Lung (tissue), 12 donors: Measurements from ENCODE around the gene VPS11. TPM values are rescaled to one million over a fixed set of nuclear protein-coding genes. Genes with fewer than 3 reads are reported as not detected.
A peak's percentile ranks its signal among the peaks of the same experiment; 100 is the strongest.

ENCODE experiments used
- ATAC-seq: fragments of 200-7000 bp; cut with Tn5 transposase; one replicate; pipeline ENCODE4 v1.9.1; 2020; ENCODE audit warnings: moderate number of reproducible peaks; ENCODE audit not compliant: insufficient read depth, low FRiP score
- DNase-seq, 3 donors: peaks; one replicate each; pipeline ENCODE4 v3.0.0-alpha.2; 2013 to 2017
- H3K27ac ChIP-seq, 2 donors: one replicate each; pipeline ENCODE4 v1.5.1; 2013; ENCODE audit warnings: mild to moderate bottlenecking in 2 of 2, moderate library complexity in 2 of 2, control low read depth in 1 of 2, inconsistent platforms in 1 of 2, low read depth in 1 of 2, low read length in 1 of 2
- H3K27me3 ChIP-seq, 3 donors: one replicate each; pipeline ENCODE4 v1.5.1; 2013; ENCODE audit warnings: low read length in 2 of 3; ENCODE audit not compliant: control insufficient read depth in 3 of 3, insufficient read depth in 3 of 3
- H3K36me3 ChIP-seq, 4 donors: one replicate each; pipeline ENCODE4 v1.5.1; 2013; ENCODE audit warnings: low read length in 4 of 4, mild to moderate bottlenecking in 1 of 4, moderate library complexity in 1 of 4; ENCODE audit not compliant: control insufficient read depth in 4 of 4, insufficient read depth in 4 of 4
- H3K4me1 ChIP-seq, 5 donors: one replicate each; pipeline ENCODE4 v1.5.1; 2013; ENCODE audit warnings: low read length in 5 of 5, mild to moderate bottlenecking in 2 of 5, moderate library complexity in 1 of 5; ENCODE audit not compliant: control insufficient read depth in 5 of 5, insufficient read depth in 5 of 5
- H3K4me3 ChIP-seq: one replicate; pipeline ENCODE4 v1.5.1; 2013; ENCODE audit warnings: mild to moderate bottlenecking, control low read depth, moderate library complexity
- H3K9ac ChIP-seq, 2 donors: one replicate each; pipeline ENCODE4 v1.5.1; 2013; ENCODE audit warnings: low read length in 2 of 2, control low read depth in 1 of 2; ENCODE audit not compliant: insufficient read depth in 1 of 2
- H3K9me3 ChIP-seq, 4 donors: one replicate each; pipeline ENCODE4 v1.5.1; 2013; ENCODE audit warnings: low read length in 3 of 4, mild to moderate bottlenecking in 1 of 4, moderate library complexity in 1 of 4; ENCODE audit not compliant: control insufficient read depth in 4 of 4, insufficient read depth in 3 of 4
- CTCF ChIP-seq: IDR thresholded peaks from 2 replicates; pipeline ENCODE4 v1.5.1; 2012; ENCODE audit warnings: mild to moderate bottlenecking; ENCODE audit errors: control extremely low read depth, extremely low read depth
- WGBS, 2 donors: extraction: QIAGEN DNeasy Blood & Tissue Kit; methylation state at CpG; one replicate each; pipeline ENCODE4 v1.1.7; 2013; 5-methylcytosine and 5-hydroxymethylcytosine counted together
- polyA plus RNA-seq, 2 donors: library from polyadenylated mRNA; stranded (reverse); fragments of 200-250 nt; gene quantifications; one replicate each; pipeline ENCODE4 v1.2.1, GENCODE V29; 2013
- total RNA-seq, 2 donors: library from RNA; depleted of rRNA in 1 of 2; stranded (reverse); fragments of >200 nt in 1 of 2; gene quantifications; one replicate each; pipeline ENCODE4 v1.2.1, GENCODE V29; 2014 to 2021
- donor health status: control.
- donor health status: control.
- donor health status: Bipolar disorder and iron deficiency.
- donor health status: healthy.
- donor health status: DM: yes; HTN: yes; CAD: no.

The VPS11 gene
- total and polyA plus RNA-seq, 4 donors, result 33.8 to 56.1 (median 35.3) TPM

- no peak overlapping the region for H3K4me3 ChIP-seq
- 62 to 89% methylated on average over 2 of the region's 2 CpGs for WGBS, 2 donors
- H3K9ac ChIP-seq, result no peak overlapping the region
- no peak for ATAC-seq
- H3K4me1 ChIP-seq, result peaks cover 7 to 32% (median 12%) of the 10 kb centered on the region in 5 donors
- no peak overlapping the region for H3K27ac ChIP-seq
- no peaks in the 10 kb centered on the region for H3K9me3 ChIP-seq
- TF ChIP-seq CTCF, result no peak
- no peaks in the 10 kb centered on the region for H3K27me3 ChIP-seq
- H3K36me3 ChIP-seq, result peaks cover 0 to 8% (median 5%) of the 10 kb centered on the region in 4 donors
- peak in 1 of 3 donors; percentile 34 for DNase-seq
These were observed 20.2 kb downstream of the VPS11 start for GRCh38 chr11:119087747-119088241.

GRCh38 chr11:119088406-119088805, 20.8 kb downstream of the VPS11 start:
- H3K9me3 ChIP-seq, result no peaks in the 10 kb centered on the region
- TF ChIP-seq CTCF, result no peak
- H3K4me1 ChIP-seq, result peaks cover 11 to 38% (median 18%) of the 10 kb centered on the region in 5 donors
- H3K9ac ChIP-seq, result no peak overlapping the region
- no peaks in the 10 kb centered on the region for H3K27me3 ChIP-seq
- ATAC-seq, result no peak
- peaks cover 0 to 14% (median 8%) of the 10 kb centered on the region in 4 donors for H3K36me3 ChIP-seq
- WGBS, 2 donors, result 94 to 98% methylated on average over 9 of the region's 9 CpGs
- no peak overlapping the region for H3K4me3 ChIP-seq
- H3K27ac ChIP-seq, result no peak overlapping the region
- DNase-seq, result no peak

- no peaks in the 10 kb centered on the region for H3K27me3 ChIP-seq
- ATAC-seq, result no peak
- no peak overlapping the region for H3K9ac ChIP-seq
- no peaks in the 10 kb centered on the region for H3K9me3 ChIP-seq
- DNase-seq, result no peak
- TF ChIP-seq CTCF, result no peak
- peaks cover 14 to 44% (median 22%) of the 10 kb centered on the region in 5 donors for H3K4me1 ChIP-seq
- H3K36me3 ChIP-seq, result peaks cover 0 to 17% (median 8%) of the 10 kb centered on the region in 4 donors
- H3K27ac ChIP-seq, result no peak overlapping the region
- WGBS, 2 donors, result 90 to 100% methylated on average over 1 of the region's 1 CpG
- no peak overlapping the region for H3K4me3 ChIP-seq
These were observed 21.7 kb downstream of the VPS11 start for GRCh38 chr11:119089319-119089718.

- Histone ChIP-seq H3K4me1 (peaks cover 8 to 39% (median 18%) of the 10 kb centered on the region in 5 donors), H3K9ac (peak overlapping the region in 1 of 2 donors; percentile 14), H3K27ac (peak overlapping the region in 1 of 2 donors; percentile 9), H3K9me3 (no peaks in the 10 kb centered on the region), H3K27me3 (no peaks in the 10 kb centered on the region), H3K36me3 (peaks cover 0 to 17% (median 8%) of the 10 kb centered on the region in 4 donors), H3K4me3 (no peak overlapping the region)
- DNase-seq (peak in 2 of 3 donors; percentile 60 to 78), ATAC-seq (no peak)
- 81 to 85% methylated on average over 9 of the region's 9 CpGs for WGBS, 2 donors
- TF ChIP-seq CTCF, result no peak
These were observed 23.6 kb downstream of the VPS11 start for GRCh38 chr11:119091178-119091577.
